Measurements from ENCODE around the gene ROCK2. TPM values are rescaled to one million over a fixed set of nuclear protein-coding genes. Genes with fewer than 3 reads are reported as not detected.
A peak's percentile ranks its signal among the peaks of the same experiment; 100 is the strongest.

The ROCK2 gene
- total RNA-seq = 20.0 and 20.7 TPM in 2 replicates

- Histone ChIP-seq H3K4me3 (ENCODE audit: low read depth, low read length) (peak within 1 kb of the TSS; percentile 72), H3K36me3 (ENCODE audit: control insufficient read depth, insufficient read depth, low read length) (no peaks in the 10 kb centered on the region), H3K27me3 (ENCODE audit: control insufficient read depth, insufficient read depth, low read length) (no peaks in the 10 kb centered on the region)
- no peak for FAIRE-seq
- DNase-seq (ENCODE audit: low read depth) = peak; percentile 43
- no peak for TF ChIP-seq CTCF (IDR thresholded peaks at IDR 0.05; ENCODE audit: insufficient read depth, low read length, severe bottlenecking)
These were observed at the start of gene ROCK2 for GRCh38 chr2:11344342-11344955. Gene ROCK2, minus strand, starts transcription at chr2:11344636. Its CDS starts 500 bp downstream, at chr2:11344136.

GRCh38 chr2:11393711-11394236 is 49.3 kb upstream of the ROCK2 start:
- DNase-seq (ENCODE audit: low read depth) (no peak), FAIRE-seq (no peak)
- no peak for TF ChIP-seq CTCF (IDR thresholded peaks at IDR 0.05; ENCODE audit: insufficient read depth, low read length, severe bottlenecking)
- Histone ChIP-seq H3K4me3 (ENCODE audit: low read depth, low read length) (no peak overlapping the region), H3K36me3 (ENCODE audit: control insufficient read depth, insufficient read depth, low read length) (no peaks in the 10 kb centered on the region), H3K27me3 (ENCODE audit: control insufficient read depth, insufficient read depth, low read length) (no peaks in the 10 kb centered on the region)

- no peaks in the 10 kb centered on the region for H3K36me3 ChIP-seq (ENCODE audit: control insufficient read depth, insufficient read depth, low read length)
- FAIRE-seq (no peak), DNase-seq (ENCODE audit: low read depth) (no peak)
- no peaks in the 10 kb centered on the region for H3K27me3 ChIP-seq (ENCODE audit: control insufficient read depth, insufficient read depth, low read length)
- no peak for TF ChIP-seq CTCF (IDR thresholded peaks at IDR 0.05; ENCODE audit: insufficient read depth, low read length, severe bottlenecking)
- H3K4me3 ChIP-seq (ENCODE audit: low read depth, low read length) = no peak overlapping the region
These were observed 47.5 kb upstream of the ROCK2 start for GRCh38 chr2:11391942-11392266.

- TF ChIP-seq CTCF (IDR thresholded peaks at IDR 0.05; ENCODE audit: insufficient read depth, low read length, severe bottlenecking) = no peak
- H3K27me3 ChIP-seq (ENCODE audit: control insufficient read depth, insufficient read depth, low read length) = no peaks in the 10 kb centered on the region
- DNase-seq (ENCODE audit: low read depth) (no peak), FAIRE-seq (no peak)
- no peak overlapping the region for H3K4me3 ChIP-seq (ENCODE audit: low read depth, low read length)
- H3K36me3 ChIP-seq (ENCODE audit: control insufficient read depth, insufficient read depth, low read length) = no peaks in the 10 kb centered on the region
These were observed 45.9 kb upstream of the ROCK2 start for GRCh38 chr2:11390399-11390658.

- DNase-seq (ENCODE audit: low read depth) (peak; percentile 94), FAIRE-seq (no peak)
- Histone ChIP-seq H3K27me3 (ENCODE audit: control insufficient read depth, insufficient read depth, low read length) (no peaks in the 10 kb centered on the region), H3K4me3 (ENCODE audit: low read depth, low read length) (no peak overlapping the region), H3K36me3 (ENCODE audit: control insufficient read depth, insufficient read depth, low read length) (no peaks in the 10 kb centered on the region)
- no peak for TF ChIP-seq CTCF (IDR thresholded peaks at IDR 0.05; ENCODE audit: insufficient read depth, low read length, severe bottlenecking)
These were observed 45.3 kb upstream of the ROCK2 start for GRCh38 chr2:11389551-11390398.

Measured in bronchial epithelial cell (primary cell).